ENCODE measurements around the gene MIB2.
"Not testable (repeated sequence)": the region's sequence is repeated elsewhere in the genome, so short reads cannot be mapped to it uniquely, and the experiment has no call there.

Gene MIB2

DNA sequence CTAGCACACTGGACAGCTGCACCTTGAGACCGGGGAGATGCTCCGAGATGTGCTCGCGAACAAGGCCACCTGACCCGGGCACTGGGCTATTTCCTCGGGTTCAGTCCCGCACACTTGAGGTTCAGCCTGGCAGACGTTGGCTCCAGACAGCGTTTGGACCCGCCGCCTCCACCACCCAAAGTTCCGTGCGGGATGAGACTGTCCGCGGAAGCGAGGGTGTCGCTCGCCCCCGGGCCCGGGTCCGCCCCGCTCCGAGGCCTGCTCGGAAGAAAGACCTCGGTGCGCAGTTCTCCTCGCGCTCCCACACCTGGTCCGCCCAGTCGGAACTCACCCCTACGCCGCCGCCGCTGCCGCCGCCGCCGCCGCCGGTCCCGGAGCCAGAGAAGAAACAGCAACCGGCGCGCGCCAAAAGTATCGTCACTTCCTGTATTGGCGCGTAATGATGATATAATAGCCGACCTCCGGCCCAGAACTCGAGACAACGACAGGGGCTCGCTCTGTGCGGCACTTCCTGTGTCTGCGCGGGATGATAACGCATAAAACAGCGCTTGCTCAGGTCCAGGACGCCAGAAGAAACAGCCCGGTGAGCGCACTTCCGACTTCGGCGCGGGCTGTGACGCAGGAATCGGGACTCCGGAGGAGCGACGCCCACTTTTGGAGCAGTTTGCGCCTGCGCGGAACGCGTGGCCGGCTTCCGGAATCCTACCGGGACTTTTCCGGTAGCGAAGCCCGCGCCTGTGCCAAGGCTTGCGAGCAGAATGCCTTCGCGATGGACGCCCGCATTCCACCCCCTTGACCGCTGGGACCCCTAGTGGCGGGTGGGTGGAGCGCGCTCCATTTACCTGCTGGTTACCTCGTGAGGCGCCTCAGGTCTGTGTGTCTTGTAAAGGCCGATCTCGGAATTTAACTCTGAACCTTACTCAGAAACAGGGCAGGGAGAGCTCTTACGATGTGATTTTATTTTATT is 43.6 kb downstream of the MIB2 start, which contains the start of gene CDK11B:
Gene CDK11B, minus strand, starts transcription at position 422 of the 967 bp plus-strand sequence. CDS start 1,519 bp downstream, outside the sequence.
- DNase-seq = peak; percentile 86

DNA sequence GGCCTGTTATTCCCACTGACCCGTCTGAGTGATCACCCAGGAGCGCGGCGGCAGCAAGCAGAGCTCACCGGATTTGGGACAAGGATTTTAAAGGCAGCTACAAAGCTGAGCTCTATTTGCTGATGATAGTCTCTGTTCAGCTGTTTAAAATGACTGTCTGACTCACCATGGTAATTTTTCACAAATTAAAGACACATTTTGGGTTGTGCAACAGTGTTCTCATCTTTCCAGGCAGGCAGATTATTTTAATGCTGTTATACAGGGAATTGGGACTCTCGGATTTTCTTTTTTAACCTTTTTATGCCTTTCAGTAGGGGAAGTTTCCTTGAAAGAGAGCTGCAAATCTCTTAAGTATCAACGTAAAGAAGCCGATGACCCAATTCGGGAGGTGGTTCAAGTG is 47.1 kb downstream of the MIB2 start:
- not testable (repeated sequence) for DNase-seq

DNA sequence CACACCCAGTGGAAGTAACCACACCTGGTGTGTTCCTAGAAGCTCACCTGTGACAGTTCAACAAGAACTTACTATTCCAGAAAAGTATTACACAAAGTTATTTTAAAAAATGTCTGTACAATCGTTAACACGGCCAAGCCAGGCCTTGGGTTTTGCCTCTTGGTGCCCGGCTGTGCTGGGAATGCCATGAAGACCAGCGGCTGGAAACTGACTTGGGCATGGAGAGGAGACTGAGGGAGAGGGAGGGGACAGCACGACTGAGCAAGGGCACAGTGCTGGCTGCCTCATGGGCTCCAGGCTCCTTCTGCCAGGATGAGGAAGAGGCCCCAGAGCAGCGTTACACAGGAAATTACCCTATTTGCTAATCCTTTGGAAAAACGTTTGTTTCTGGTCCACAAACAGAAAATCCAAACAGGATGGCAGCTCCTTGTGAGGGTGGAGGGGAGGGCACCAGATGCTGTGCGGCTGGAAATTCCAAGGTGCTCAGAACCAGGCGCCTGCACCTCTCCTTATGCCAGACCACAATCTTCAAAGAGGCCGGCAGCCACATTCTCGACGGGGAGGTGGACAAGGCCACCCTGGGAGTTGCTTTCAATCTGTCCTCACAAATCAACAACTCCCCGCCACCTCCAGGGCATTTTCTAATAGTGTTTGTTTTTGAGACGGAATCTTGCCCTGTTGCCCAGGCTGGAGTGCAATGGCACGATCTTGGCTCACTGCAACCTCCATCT is 47.7 kb downstream of the MIB2 start:
- DNase-seq = not testable (repeated sequence)

DNA sequence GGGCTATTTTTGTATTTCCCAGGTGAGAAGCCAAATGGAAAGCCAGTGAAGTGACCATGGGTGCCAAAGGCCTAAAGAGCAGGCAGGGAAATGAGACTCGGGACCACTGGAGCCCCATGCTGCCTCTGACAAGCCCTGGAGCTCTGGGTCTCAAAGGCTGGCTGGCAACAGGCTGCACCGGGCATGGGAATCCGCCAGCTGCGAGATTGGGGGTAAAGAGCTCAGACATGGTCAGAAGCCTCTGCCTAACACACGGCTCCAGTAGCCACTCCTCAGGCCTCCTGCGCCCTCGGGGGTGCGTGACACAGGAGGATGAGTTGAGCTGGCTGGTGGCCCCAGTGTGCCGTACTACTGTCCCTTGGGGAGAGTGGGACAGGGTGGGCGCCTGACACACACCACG is 49.0 kb downstream of the MIB2 start:
- DNase-seq = not testable (repeated sequence)

DNA sequence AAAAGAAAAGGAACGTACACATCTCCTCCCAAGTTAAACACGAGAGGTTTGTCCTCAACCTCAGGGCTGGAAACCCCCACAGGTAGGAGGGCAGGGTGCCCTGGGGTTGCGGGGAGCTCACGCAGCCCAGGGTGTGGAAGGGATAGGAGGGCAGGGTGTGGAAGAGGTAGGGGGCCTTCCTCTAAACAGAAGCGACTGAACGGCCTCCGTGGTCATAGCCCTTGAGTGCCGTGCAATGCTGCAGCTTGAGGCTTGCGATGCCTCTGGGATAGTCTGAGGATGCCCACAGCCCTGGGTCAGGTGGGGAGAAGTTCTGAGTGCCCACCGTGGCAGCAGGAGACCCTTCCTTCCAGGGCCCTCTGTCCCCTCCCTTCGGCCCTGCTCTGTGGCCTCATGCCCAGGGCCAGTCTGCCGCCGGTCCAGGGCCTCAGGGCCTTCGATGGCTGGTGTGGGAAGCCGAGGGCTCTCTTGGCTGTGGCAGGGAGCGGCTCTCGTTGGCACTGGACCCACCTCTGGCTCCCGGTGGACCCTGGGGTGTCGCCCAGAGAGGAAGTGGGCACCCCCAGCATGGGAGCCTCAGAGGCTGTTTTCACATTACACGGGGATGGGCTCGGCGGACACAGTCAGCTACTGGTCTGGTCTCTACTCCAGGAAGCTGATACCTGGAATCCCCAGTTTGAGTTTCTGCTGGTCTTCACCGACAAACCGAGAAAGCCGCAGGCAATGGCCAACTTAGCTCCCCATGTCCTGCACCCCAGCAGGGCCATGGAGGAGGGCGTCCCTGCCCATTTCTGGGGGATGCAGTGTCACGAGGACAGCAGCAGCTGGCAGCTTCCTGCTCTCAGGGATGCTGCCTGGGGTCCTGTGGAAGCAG is 49.9 kb downstream of the MIB2 start:
- DNase-seq = no peak

- no peak for DNase-seq
Observed at GRCh38 chr1:1665815-1666251, 50.5 kb downstream of the MIB2 start.

- DNase-seq = no peak
Observed at GRCh38 chr1:1666526-1666925, 51.2 kb downstream of the MIB2 start.

DNA sequence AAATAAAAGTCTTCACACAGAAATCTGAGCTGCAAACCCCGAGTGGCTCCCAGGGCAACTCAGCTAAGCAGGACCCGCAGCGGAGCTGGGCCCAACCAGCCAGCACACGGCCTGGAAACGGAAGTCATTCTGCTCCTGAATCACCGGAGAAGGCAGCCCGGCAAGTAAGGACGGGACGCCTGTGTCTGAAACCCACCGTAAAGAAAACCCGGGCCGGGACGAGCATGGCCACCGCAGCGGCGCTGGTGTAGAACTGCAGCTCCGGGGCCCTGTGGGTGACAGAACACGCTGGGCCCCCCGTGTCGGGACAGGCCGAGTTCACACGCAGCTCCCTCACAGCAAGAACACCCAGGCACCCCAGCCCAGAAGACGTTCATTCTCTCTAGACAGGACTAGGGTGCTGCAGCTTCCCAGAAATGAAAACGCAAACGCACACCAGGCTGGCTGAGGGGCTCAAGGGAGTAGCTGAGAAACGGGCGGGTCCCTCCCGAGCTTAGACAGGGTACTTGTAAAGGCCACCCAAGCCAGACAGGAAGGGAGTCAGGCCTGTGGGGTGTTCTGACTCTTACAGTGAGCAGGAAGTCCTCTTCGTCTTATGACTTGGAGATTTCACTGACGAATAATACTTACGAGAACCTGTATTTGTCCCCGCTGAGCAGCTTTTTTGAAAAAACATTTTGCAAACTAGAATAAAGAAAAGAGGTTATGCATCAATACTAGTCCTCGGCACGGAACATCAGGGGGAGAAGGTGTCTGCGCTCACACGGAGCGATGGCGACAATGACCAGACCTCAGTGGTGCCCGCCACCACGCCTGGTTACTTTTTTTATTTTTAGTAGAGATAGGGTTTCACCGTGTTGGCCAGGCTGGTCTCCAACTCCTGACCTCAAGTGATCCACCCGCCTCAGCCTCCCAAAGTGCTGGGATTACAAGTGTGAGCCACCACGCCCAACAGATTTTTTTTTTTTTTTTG is 54.5 kb downstream of the MIB2 start:
- no peak for DNase-seq

- no peak for DNase-seq
Observed at GRCh38 chr1:1670866-1671265, 55.6 kb downstream of the MIB2 start.

GRCh38 chr1:1671365-1672119 is 56.2 kb downstream of the MIB2 start:
- no peak for DNase-seq

- no peak for DNase-seq
Observed at GRCh38 chr1:1672181-1672965, 57.1 kb downstream of the MIB2 start.

DNA sequence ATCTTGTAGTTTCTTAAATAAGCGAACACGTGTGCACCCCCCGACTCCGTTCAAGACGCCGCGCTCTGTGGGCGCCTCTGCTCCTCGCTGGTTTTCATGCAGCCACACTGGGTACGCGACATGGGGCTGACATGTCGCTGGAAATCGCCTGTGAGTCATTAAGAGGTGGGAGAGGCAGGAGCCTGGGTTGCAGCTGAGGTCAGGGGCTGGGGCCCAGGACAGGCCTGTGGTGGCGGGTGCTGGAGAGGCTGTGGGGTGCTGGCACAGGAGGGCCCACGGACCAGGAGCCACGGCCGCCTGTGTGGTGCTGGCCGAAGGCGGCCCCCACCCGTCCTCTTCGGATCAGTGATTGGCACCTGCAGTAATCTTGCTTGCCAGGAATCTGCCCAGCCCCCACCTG is 59.5 kb downstream of the MIB2 start:
- not testable (repeated sequence) for DNase-seq

- DNase-seq = not testable (repeated sequence)
Observed at GRCh38 chr1:1675218-1675617, 59.9 kb downstream of the MIB2 start.

- DNase-seq = not testable (repeated sequence)
Observed at GRCh38 chr1:1676087-1676486, 60.8 kb downstream of the MIB2 start.

GRCh38 chr1:1677718-1678580 is 62.6 kb downstream of the MIB2 start:
- no peak for DNase-seq

DNA sequence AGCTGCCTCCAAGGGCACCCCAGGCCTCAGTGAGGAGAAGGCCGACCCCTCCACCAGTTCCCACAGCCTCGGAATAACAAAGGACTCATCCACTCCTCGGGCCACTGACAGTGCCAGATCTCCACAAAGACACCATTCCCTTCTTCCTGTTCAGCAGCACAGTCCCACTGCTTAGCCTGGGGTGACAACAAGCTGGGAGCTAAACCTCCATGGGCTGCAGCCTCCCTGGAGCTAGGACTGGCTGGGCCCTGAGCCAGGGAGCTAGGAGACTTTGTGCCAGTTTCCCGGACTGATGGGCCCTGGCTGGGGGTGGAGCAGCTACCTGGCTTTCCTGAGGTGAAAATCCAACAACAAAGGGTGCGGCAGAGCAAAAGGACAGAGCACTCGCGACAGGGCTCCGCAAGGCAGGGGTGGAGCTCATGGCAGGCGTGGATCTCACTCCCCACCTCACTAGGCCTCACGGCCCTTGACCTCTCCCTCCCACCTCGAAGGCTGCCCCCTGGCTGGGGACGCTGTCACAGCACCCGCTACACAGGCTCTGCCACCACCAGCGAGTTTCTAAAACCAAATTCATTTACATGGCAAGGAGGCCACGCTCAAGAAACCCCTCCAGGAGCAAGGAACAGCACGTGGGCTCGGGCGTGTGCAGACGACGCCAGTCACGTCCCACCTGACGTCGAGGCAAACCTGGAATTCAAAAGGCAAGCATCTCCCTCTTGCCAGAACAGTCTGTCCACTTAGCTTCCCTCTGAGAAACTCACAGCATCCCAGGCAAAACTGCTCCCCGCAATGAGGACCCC is 63.5 kb downstream of the MIB2 start:
- no peak for DNase-seq
